Measurements from ENCODE around the gene CCL20. TPM values are rescaled to one million over a fixed set of nuclear protein-coding genes. Genes with fewer than 3 reads are reported as not detected.
A peak's percentile ranks its signal among the peaks of the same experiment; 100 is the strongest.
"Not testable (repeated sequence)": the region's sequence is repeated elsewhere in the genome, so short reads cannot be mapped to it uniquely, and the experiment has no call there.

CCL20 gene
- total RNA-seq, 4 donors from 2014 or later: 2.0 to 4.2 TPM; not detected in 2

GRCh38 chr2:227834916-227835650, 21.4 kb downstream of the CCL20 start:
- Histone ChIP-seq H3K27ac (no peak overlapping the region), H3K4me3 (no peak overlapping the region), H3K27me3 (no peaks in the 10 kb centered on the region), H3K36me3 (no peaks in the 10 kb centered on the region), H3K9me3 (no peaks in the 10 kb centered on the region), H3K4me1 (peaks cover 5% of the 10 kb centered on the region)
- no peak for DNase-seq (ENCODE audit: low spot score in 2 of 2)
- no peak for TF ChIP-seq EP300 (IDR thresholded peaks at IDR 0.05)
- 91% methylated on average over 5 of the region's 5 CpGs for WGBS

- not testable (repeated sequence) for H3K27ac ChIP-seq
Measured at GRCh38 chr2:227839339-227840129, 25.9 kb downstream of the CCL20 start.

GRCh38 chr2:227846831-227847230, 33.2 kb downstream of the CCL20 start:
- H3K36me3 ChIP-seq: no peaks in the 10 kb centered on the region
- DNase-seq (ENCODE audit: low spot score in 2 of 2): no peak
- no peak overlapping the region for H3K4me3 ChIP-seq
- H3K27me3 ChIP-seq: no peaks in the 10 kb centered on the region
- no peaks in the 10 kb centered on the region for H3K9me3 ChIP-seq
- 80% methylated on average over 1 of the region's 1 CpG for WGBS
- TF ChIP-seq EP300 (IDR thresholded peaks at IDR 0.05) (no peak), POLR2A (IDR thresholded peaks at IDR 0.05) (no peak), POLR2AphosphoS5 (IDR thresholded peaks at IDR 0.05) (no peak), CTCF (IDR thresholded peaks at IDR 0.05) (no peak)
- H3K27ac ChIP-seq: no peak overlapping the region
- peaks cover 3% of the 10 kb centered on the region for H3K4me1 ChIP-seq

More at GRCh38 chr2:227839339-227840129, 25.9 kb downstream of the CCL20 start:
- H3K4me3 ChIP-seq; DNase-seq (ENCODE audit: low spot score in 2 of 2); H3K4me1 ChIP-seq; H3K36me3 ChIP-seq; H3K9me3 ChIP-seq; H3K27me3 ChIP-seq: not testable (repeated sequence)
- 61% methylated on average over 7 of the region's 7 CpGs for WGBS

GRCh38 chr2:227848146-227848545, 34.5 kb downstream of the CCL20 start:
- Histone ChIP-seq H3K27me3 (no peaks in the 10 kb centered on the region), H3K9me3 (no peaks in the 10 kb centered on the region), H3K4me1 (peaks cover 3% of the 10 kb centered on the region), H3K36me3 (no peaks in the 10 kb centered on the region), H3K27ac (peak overlapping the region; percentile 15), H3K4me3 (no peak overlapping the region)
- 46% methylated on average over 3 of the region's 3 CpGs for WGBS
- DNase-seq (ENCODE audit: low spot score in 2 of 2): no peak
- TF ChIP-seq CTCF (IDR thresholded peaks at IDR 0.05) (no peak), POLR2A (IDR thresholded peaks at IDR 0.05) (no peak), POLR2AphosphoS5 (IDR thresholded peaks at IDR 0.05) (no peak), EP300 (IDR thresholded peaks at IDR 0.05) (no peak)

- Histone ChIP-seq H3K27ac (peak overlapping the region; percentile 24), H3K4me3 (no peak overlapping the region), H3K9me3 (no peaks in the 10 kb centered on the region), H3K4me1 (peaks cover 3% of the 10 kb centered on the region), H3K36me3 (no peaks in the 10 kb centered on the region), H3K27me3 (no peaks in the 10 kb centered on the region)
- TF ChIP-seq CTCF (IDR thresholded peaks at IDR 0.05) (no peak), POLR2AphosphoS5 (IDR thresholded peaks at IDR 0.05) (no peak), EP300 (IDR thresholded peaks at IDR 0.05) (no peak), POLR2A (IDR thresholded peaks at IDR 0.05) (no peak)
- WGBS: 41% methylated on average over 4 of the region's 4 CpGs
- DNase-seq (ENCODE audit: low spot score in 2 of 2): no peak
Measured at GRCh38 chr2:227848586-227848985, 34.9 kb downstream of the CCL20 start.

GRCh38 chr2:227849906-227850305, 36.3 kb downstream of the CCL20 start:
- DNase-seq (ENCODE audit: low spot score in 2 of 2): no peak
- peaks cover 3% of the 10 kb centered on the region for H3K4me1 ChIP-seq
- no peak overlapping the region for H3K4me3 ChIP-seq
- no peaks in the 10 kb centered on the region for H3K27me3 ChIP-seq
- H3K9me3 ChIP-seq: no peaks in the 10 kb centered on the region
- no peak overlapping the region for H3K27ac ChIP-seq
- 41% methylated on average over 1 of the region's 1 CpG for WGBS
- TF ChIP-seq POLR2A (IDR thresholded peaks at IDR 0.05) (no peak), POLR2AphosphoS5 (IDR thresholded peaks at IDR 0.05) (no peak)
- no peaks in the 10 kb centered on the region for H3K36me3 ChIP-seq

Measured in suprapubic skin (tissue), 4 donors.